HG03139 (cell line): Measurements from ENCODE around the gene SFRP2.

Source experiments
- ATAC-seq: cut with Tn5 transposase; IDR thresholded peaks from one replicate; pipeline ENCODE4 v1.9.1; 2021; ENCODE audit not compliant: unreplicated experiment

SFRP2 gene

DNA sequence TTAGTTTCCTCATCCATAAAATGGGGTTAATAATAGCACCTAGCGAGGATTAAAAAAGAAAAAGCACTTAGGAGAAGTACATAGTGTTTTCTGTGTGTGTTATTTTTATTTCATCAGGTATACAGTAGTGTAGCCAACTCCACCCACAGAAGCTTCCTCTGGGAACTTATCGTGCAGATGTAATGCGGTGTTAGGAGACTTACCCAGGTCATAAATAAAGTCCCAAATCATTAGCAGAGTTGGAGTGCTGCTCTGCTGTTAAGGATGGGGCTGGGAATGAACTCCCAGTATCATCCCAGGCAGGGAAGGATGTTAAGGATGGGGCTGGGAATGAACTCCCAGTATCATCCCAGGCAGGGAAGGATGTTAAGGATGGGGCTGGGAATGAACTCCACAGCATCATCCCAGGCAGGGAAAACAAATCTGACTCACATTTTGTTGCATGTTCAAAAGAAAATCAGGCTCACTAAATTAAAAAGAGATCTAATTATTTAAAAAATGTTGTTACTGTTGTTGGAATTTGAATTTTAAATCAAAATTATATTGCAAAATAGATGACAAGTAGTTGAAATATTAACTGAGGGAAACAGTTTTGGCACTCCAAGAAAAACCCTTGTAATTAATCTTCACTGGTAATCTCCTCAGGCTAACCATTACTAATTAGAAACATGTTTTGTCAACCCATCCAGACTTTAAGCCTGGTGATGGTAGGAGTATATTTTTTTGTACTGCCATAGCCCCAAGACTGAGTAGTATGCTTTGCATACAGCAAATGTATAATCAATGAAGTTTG is 10.2 kb upstream of the SFRP2 start:
- ATAC-seq = no peak

DNA sequence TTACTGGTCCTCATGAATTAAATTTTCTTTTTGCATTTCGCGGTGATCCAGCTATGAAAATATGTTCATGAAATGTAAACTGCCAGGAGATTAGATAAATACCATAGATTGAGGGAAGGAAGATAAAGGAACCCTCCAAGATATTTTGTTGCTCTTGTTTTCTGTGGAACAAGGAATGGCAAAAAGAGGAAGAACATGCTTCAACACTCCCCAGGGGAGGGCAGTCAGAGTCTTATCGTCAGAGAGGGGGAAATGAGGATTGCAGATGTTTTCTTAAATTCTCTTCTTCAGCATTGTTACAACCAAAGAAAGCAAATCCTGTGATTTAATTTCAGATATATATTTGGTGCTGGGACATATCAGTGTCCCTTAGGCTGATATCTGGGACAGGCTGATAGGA is 9.5 kb upstream of the SFRP2 start:
- ATAC-seq = no peak

- no peak for ATAC-seq
Observed at GRCh38 chr4:153794006-153794405, 5.1 kb upstream of the SFRP2 start.

- ATAC-seq = no peak
Observed at GRCh38 chr4:153792618-153793247, 3.9 kb upstream of the SFRP2 start.

- no peak for ATAC-seq
Observed at GRCh38 chr4:153791746-153792617, 3.1 kb upstream of the SFRP2 start.

DNA sequence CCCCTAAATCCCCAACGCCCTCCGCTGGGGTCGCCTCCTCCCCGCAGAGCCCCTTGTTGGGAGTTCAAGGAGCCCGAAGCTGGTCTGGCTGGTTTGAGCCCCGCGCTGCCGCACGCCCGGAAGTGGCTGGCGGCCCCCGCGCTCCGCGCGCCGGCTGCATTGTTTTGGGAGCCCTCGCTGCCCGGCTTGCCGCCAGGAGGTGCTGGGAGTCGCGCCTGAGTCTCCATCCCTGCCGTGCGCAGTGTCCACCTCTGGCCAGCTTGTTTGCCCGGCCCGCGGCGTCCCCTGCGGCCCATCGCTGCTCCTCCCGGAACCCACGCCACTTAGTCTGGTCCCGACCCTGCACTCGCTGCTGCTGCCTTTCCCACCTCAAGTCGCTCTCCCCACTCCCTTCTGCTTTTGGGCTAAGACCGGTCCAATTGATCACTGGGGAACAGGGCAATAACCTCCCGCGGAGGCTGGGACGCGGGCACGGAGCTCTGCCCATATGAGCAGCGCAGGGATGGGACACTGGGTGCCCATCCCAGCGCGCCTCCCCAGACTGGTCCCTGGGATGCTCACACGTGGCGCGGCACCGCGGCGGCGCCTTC is 2.2 kb upstream of the SFRP2 start:
- peak; percentile 59 for ATAC-seq

- ATAC-seq = no peak
Observed at GRCh38 chr4:153790500-153790865, 1.6 kb upstream of the SFRP2 start.

GRCh38 chr4:153789741-153790499 is 1.0 kb upstream of the SFRP2 start:
- ATAC-seq = no peak

DNA sequence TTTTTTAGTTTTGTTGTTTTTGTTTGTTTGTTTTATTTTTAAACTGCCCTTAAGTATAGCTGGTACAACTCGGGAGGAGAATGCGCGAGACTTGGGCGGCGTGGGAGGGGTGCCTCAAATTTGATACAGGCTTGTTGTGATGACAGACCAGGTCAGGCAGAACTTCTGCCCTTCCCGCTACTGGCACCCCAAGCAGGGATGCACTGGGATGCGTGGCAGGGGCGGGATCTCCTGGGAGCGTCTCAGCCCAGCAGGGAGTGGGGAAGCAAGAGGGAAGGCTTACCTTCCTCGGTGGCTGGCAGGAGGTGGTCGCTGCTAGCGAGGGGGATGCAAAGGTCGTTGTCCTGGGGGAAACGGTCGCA is 851 bp downstream of the SFRP2 start:
- no peak for ATAC-seq

- no peak for ATAC-seq
Observed at GRCh38 chr4:153787575-153787974, 1.3 kb downstream of the SFRP2 start.

DNA sequence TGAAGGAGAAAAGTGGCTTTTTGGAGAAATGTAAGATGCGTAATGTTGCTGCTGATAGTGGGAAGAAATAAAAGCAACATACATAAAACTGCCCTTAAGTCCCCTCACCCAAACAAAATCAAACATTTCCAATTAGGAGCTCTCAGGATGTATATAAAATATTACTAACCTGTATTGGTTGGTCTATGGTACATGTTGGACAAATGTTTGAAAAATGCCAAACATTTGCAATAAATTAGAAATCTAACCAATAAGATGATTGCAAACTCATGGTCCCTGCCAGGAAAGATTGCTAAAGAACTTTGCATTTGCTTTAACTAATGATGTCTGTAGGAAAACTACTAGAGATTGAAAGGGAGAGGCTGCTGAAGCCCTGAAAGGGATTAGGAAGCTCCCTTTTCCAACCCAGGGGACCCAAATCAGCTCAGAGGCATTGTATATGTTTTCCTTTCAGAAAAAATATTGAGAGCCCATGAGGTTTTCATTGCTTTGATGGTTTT is 1.8 kb downstream of the SFRP2 start:
- no peak for ATAC-seq

GRCh38 chr4:153785910-153786721 is 2.8 kb downstream of the SFRP2 start:
- no peak for ATAC-seq

DNA sequence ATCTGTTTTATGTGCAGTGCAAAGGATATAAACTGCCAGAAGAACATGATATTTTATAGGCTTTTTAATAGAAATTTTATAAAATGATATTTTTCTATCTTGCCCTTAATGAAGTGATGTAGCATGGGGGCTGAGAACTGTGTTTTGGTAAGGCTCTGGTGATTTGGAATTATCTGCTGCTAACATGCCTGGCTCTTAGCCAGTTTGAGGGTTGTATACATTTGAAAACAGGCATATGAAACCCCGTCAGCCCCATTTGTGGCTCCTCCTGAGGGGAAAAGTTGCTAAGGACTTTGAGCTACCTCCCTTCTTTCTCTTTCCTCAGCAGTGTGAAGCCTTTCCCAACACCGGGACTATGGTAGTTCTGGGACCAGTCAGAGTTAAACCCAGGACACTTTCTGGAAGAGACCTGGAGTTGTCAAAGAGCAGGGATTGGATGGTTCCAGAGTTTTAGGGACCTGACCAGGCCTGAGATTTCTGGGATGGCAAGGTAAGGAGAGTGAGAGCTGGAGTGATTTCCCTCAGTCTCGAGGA is 4.7 kb downstream of the SFRP2 start:
- ATAC-seq = no peak

GRCh38 chr4:153782581-153782980 is 6.3 kb downstream of the SFRP2 start:
- ATAC-seq = no peak

GRCh38 chr4:153781717-153782416 is 7.0 kb downstream of the SFRP2 start:
- no peak for ATAC-seq

DNA sequence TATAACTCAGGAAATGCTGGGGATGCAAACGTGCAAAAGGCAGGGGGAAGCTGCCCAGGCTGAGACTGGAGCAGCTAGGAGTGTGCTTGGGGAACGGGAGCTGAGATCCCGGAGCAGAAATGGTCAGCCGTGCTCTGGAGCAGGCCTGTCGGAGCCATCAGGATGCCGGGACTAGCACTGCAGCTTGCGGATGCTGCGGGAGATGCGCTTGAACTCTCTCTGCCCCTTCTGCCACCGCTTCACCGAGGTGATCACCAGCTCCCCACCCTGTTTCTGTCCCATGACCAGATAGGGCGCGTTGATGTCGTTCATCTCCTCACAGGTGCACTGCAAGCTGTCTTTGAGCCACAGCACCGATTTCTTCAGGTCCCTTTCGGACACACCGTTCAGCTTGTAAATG is 7.6 kb downstream of the SFRP2 start:
- ATAC-seq = no peak

DNA sequence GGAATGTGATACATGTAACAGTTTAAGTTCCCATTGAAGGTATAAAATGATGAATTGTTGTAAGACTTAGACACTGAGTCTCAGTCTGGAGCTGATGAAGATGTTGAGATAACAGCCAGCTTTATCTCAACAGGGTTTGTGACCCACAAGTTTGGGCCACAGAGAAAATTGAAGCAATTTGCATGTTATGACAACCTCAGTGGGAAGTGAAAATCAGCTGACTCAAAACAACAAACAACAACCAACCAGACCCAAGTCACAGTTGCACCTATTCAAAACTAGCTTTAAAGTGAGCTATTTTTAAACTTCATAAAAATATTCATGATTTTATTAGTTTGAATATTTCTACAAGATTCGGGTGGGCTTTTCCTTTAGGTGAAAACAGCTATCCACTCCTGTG is 8.0 kb downstream of the SFRP2 start:
- no peak for ATAC-seq

GRCh38 chr4:153780221-153780620 is 8.7 kb downstream of the SFRP2 start:
- no peak for ATAC-seq

DNA sequence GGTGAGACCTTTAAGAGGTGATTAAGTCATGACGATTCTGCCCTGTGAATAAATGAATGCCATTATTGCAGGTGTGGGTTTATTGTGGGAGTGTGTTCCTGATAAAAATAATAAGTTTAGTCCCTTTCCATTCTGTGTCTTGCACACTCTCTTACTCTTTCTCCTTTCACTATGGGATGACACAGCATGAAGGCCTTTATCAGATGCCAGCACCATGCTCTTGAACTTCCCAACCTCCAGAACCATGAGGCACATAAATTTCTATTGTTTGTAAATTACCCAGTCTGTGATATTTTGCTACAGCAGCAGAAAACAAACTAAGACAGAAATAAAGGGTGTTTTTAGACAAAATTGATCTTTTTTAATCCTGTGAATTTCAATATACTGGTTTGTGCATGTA is 10.5 kb downstream of the SFRP2 start:
- no peak for ATAC-seq
